ENCODE results near the gene PSMD4.

The PSMD4 gene

DNA sequence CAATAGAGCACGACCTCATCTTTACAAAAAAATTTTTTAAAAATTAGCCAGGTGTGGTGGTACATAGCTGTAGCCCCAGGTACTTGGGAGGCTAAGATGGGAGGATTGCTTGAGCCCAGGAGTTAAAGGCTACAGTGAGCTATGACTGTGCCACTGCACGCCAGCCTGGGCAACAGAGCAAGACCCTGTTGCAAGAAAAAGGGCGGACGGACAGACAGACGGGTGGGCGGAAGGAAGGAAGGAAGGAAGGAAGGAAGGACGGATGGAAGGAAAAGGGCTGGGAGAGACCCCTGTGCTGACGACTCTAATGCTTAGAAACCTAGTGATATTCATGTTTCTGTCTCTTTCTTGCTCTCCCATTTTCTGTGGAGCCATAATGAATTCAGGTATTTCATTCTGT is 58.3 kb downstream of the PSMD4 start:
- Histone ChIP-seq H3K4me3 (ENCODE audit: low read length) (no peak overlapping the region), H3K27ac (ENCODE audit: low read length) (no peak overlapping the region), H3K4me1 (ENCODE audit: insufficient read depth, low read length) (peaks cover 9% of the 10 kb centered on the region), H3K9me3 (ENCODE audit: insufficient read depth, low read depth, low read length) (no peaks in the 10 kb centered on the region), H3K27me3 (ENCODE audit: insufficient read depth, low read length) (no peaks in the 10 kb centered on the region), H3K36me3 (ENCODE audit: insufficient read depth, low read depth, low read length) (peaks cover 64% of the 10 kb centered on the region), H3K9ac (ENCODE audit: low read depth, low read length) (no peak overlapping the region)

DNA sequence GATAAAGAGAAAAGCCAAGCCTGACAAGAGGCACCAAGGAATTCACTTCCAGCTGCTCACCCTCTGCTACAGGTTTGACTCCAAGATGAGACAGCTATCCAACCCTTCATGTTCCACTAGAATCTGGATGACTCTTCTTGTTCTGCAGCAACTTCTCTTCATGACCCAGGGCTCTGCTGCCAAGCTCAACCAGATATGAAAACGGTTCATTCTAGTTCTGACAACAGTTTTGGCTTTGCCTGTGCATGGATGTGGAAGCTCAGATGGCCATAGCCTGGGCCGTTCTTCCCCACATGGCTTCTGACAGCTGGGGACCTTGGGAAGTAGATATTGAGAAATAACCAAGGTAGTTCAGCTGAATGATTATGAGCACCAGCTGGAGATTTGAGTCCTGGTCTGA is 59.0 kb downstream of the PSMD4 start:
- Histone ChIP-seq H3K27me3 (ENCODE audit: insufficient read depth, low read length) (no peaks in the 10 kb centered on the region), H3K9me3 (ENCODE audit: insufficient read depth, low read depth, low read length) (no peaks in the 10 kb centered on the region), H3K27ac (ENCODE audit: low read length) (no peak overlapping the region), H3K9ac (ENCODE audit: low read depth, low read length) (no peak overlapping the region), H3K36me3 (ENCODE audit: insufficient read depth, low read depth, low read length) (peaks cover 57% of the 10 kb centered on the region), H3K4me1 (ENCODE audit: insufficient read depth, low read length) (peaks cover 9% of the 10 kb centered on the region), H3K4me3 (ENCODE audit: low read length) (no peak overlapping the region)

DNA sequence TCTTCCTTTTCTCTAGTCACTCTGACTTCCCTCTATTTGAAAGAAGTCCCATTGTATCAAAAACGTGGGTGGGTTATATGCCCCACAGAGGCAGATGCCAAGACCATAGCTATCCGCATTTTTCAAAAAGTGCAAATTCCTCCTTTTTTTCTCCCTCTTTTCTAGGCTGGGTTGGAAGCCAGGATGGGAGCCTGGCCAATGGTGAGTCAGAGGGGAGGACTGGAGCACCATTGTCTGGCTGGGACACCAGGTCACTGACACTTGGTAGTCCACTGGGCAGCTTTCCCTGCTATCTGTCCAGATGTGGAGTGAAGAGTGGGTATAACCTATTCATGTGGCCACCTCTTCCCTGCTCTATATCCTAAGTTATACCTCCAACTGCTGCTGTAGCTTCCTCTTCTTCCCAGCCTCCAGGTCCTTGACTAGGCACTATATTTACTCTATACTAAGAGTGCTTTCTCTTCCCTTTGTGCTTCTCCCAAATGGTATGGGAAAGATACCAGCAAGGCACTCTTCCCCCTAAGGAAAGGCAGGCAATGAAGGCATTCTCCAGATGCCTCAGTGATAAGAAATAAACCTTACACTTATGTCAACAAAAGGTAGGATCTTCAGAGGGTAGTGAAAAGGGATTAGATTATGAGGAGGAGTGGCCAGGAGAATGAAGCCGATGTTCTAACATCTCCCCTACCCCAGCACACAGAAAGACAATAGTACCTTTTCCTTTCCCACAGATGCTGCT is 59.8 kb downstream of the PSMD4 start:
- Histone ChIP-seq H3K27me3 (ENCODE audit: insufficient read depth, low read length) (no peaks in the 10 kb centered on the region), H3K9me3 (ENCODE audit: insufficient read depth, low read depth, low read length) (no peaks in the 10 kb centered on the region), H3K4me1 (ENCODE audit: insufficient read depth, low read length) (peaks cover 9% of the 10 kb centered on the region), H3K36me3 (ENCODE audit: insufficient read depth, low read depth, low read length) (peaks cover 58% of the 10 kb centered on the region), H3K27ac (ENCODE audit: low read length) (no peak overlapping the region), H3K4me3 (ENCODE audit: low read length) (no peak overlapping the region), H3K9ac (ENCODE audit: low read depth, low read length) (no peak overlapping the region)

DNA sequence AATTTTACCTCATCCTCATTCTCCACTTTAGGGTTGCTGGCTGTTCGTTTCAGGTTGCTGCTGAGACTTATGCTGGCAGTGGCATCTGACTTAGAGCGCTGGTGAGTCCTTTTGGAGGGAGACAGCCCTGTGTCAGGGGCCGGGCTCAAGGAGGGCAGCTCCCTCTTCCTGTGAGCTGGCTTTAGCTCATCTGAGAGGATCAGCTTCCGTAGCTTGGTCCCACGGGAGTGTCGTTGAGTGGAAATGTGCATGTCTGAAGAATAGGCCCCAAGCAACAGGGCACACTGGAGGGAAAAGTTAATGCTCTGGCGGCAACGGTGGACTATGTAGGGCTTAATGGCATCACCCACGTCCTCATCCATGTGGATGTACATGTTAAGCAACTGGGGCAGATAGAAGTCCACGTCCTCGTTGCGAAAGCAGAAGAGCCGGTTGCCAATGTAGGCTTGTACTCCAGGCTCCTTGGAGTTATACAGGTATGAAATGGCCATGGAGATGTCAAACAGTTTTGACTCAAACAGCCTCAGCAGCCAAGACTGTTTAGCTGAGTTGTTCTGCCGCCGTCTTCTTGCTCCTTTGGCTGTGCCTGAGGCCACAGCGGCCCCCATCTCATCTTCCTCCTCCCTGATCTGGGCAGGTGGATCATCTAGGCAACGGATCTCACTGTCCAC is 61.2 kb downstream of the PSMD4 start:
- H3K36me3 ChIP-seq (ENCODE audit: insufficient read depth, low read depth, low read length), result peaks cover 63% of the 10 kb centered on the region
- no peaks in the 10 kb centered on the region for H3K9me3 ChIP-seq (ENCODE audit: insufficient read depth, low read depth, low read length)
- H3K9ac ChIP-seq (ENCODE audit: low read depth, low read length), result no peak overlapping the region
- peaks cover 1% of the 10 kb centered on the region; the same call in 1 of the 2 replicates for H3K4me1 ChIP-seq (ENCODE audit: insufficient read depth, low read length)
- H3K27me3 ChIP-seq (ENCODE audit: insufficient read depth, low read length), result no peaks in the 10 kb centered on the region
- H3K27ac ChIP-seq (ENCODE audit: low read length), result no peak overlapping the region
- no peak overlapping the region for H3K4me3 ChIP-seq (ENCODE audit: low read length)
